ENCODE results near the gene TPCN2. TPM values are rescaled to one million over a fixed set of nuclear protein-coding genes. Genes with fewer than 3 reads are reported as not detected.

Gene TPCN2
- total RNA-seq, 1 donor from 2014 or later: 7.9 TPM

- intact Hi-C loops (cut with micrococcal nuclease): no loop called here
- no peak for DNase-seq
- ATAC-seq: no peak
Measured at GRCh38 chr11:69150175-69150574, 101.4 kb downstream of the TPCN2 start.

- DNase-seq: no peak
- intact Hi-C loops (cut with micrococcal nuclease): no loop called here
- peak; percentile 22 for ATAC-seq
Measured at GRCh38 chr11:69151836-69152235, 103.1 kb downstream of the TPCN2 start.

GRCh38 chr11:69152733-69153421 lies 104.1 kb downstream of the TPCN2 start:
- intact Hi-C loops (cut with micrococcal nuclease): no loop called here
- no peak for ATAC-seq
- DNase-seq: no peak

- no peak for DNase-seq
- intact Hi-C loops (cut with micrococcal nuclease): no loop called here
- no peak for ATAC-seq
Measured at GRCh38 chr11:69153661-69154060, 104.9 kb downstream of the TPCN2 start.

DNA sequence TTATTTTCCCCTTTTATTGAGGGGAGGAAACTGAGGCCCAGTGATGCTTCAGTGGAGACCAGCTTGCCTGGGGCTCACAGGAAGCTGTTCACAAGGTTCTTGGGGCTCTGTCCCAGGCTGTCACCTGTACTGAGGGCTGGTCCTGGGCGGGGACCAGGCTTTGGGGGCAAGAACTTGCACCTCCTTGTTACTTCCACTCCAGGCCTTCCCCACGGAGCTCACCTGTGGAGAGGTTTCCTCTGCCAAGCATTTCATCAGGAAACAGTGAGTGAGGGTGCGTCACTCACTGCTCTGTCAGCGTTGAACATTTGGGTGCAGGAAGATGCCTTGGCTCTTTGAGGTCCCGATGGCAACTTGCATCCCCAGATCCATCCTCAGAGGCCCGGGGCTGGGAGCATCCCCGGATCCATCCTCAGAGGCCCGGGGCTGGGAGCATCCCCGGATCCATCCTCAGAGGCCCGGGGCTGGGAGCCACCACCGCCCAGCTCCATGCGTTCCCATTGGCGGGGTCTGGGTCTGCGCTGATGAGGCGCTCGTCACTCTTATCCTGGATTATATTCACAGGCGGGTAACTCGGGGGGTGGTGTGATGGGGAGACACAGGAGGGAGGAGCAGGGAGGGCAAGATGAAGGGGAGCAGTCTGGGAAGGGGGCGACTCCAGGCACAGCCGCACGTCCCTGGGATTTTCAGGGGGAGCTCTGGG lies 105.6 kb downstream of the TPCN2 start:
- intact Hi-C loops (cut with micrococcal nuclease): no loop called here
- DNase-seq (no peak), ATAC-seq (no peak)

DNA sequence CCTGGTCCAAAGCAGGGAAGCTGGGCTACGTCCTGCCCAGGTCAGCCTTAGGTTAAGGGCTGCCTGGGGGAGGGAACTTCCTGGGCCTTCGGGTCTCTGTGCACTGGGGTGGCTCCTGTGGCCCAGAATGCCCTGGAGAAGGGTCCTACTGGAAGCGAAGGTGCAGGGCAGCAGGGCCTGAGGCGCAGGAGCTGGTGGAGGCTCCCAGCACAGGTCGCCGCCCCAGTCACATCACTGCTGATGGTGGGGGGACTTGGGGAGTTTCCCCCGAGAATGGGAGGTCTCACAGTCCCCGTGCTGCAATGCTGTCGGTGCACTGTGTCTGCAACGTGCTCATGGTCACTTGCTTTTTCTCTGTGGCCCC lies 106.2 kb downstream of the TPCN2 start:
- intact Hi-C loops (cut with micrococcal nuclease): no loop called here

GRCh38 chr11:69155302-69156234 lies 106.8 kb downstream of the TPCN2 start, which contains the start of gene SMIM38:
SMIM38 (plus strand) TSS chr11:69155935; CDS start chr11:69157847, 1,912 bp downstream.
- intact Hi-C loops (cut with micrococcal nuclease): no loop called here
- peak; percentile 51 for DNase-seq
- no peak for ATAC-seq

More for the DNA sequence above, 106.2 kb downstream of the TPCN2 start:
- no peak for ATAC-seq
- DNase-seq: no peak

GRCh38 chr11:69156235-69156639 lies 107.5 kb downstream of the TPCN2 start:
- DNase-seq (no peak), ATAC-seq (no peak)
- intact Hi-C loops (cut with micrococcal nuclease): no loop called here

DNA sequence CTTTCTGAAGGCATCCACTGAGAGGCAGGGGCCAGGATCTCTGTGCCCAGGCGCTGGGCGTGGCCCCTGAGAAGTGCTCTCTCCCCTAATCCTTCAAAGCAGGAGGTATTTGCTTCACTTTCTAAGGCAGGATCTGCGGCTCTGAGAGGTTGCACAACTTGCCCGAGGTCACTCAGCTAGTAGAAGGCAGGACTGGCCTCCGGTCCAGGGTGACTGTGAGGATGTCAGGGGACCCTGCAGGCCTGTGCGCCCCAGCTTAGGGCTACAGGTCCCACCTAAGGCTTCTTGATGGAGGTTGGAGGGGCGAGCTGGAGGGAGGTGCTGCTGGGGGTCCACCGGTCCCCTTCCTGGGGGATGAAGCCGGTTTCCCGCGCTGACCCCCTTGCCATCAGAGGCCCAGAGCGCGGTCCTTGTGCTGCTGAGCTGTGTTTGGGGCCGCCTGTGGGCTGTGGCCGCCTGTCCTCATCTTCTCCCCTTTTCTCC lies 108.0 kb downstream of the TPCN2 start:
- DNase-seq: peak; percentile 45
- peak; percentile 21 for ATAC-seq
- intact Hi-C loops (cut with micrococcal nuclease): no loop called here

- DNase-seq: peak; percentile 81
- peak; percentile 72 for ATAC-seq
- intact Hi-C loops (cut with micrococcal nuclease): no loop called here
Measured at GRCh38 chr11:69157156-69157821, 108.6 kb downstream of the TPCN2 start.

GRCh38 chr11:69157822-69158231 lies 109.1 kb downstream of the TPCN2 start:
- intact Hi-C loops (cut with micrococcal nuclease): no loop called here
- DNase-seq: peak; percentile 44
- no peak for ATAC-seq

DNA sequence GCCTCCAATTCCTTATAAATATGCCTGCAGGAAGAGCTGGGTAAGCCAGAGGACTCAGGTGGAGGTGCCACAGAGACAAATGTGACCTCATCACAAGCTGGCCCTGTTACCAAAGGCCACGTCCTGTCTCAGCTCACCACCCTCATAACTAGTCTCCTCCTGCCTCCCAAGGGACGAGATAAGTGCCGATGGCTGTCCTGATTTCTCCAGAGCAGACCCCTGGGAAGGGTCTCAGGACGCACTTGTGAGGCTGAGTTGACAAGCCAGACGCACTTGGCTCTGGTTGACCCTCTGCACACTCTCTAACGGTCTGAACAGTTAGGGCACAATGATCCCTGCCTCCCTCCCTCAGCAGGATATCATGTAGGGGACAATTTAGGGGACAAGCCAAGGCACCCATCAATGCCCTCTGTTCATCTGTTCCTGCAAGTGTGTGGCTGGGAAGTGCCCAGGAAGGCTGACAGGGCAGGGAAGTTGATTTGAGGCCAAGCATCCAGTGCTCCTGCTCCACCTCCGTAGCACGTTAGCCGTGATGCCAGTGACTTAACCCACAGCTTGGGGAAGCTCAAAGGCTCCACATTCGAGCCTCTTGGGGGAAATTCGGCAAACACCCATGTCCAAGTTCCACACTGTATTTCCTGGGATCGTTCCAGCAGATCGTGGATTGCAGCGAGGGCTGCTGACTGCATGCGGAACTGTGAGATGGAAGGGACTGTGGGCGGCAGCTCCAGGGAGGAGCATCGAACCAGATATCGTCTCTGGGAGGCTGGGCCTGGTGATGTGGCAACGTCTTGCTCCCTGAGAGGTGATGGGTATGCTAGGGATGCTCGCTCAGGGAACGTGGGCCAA lies 109.8 kb downstream of the TPCN2 start:
- ATAC-seq (no peak), DNase-seq (no peak)
- intact Hi-C loops (cut with micrococcal nuclease): no loop called here

DNA sequence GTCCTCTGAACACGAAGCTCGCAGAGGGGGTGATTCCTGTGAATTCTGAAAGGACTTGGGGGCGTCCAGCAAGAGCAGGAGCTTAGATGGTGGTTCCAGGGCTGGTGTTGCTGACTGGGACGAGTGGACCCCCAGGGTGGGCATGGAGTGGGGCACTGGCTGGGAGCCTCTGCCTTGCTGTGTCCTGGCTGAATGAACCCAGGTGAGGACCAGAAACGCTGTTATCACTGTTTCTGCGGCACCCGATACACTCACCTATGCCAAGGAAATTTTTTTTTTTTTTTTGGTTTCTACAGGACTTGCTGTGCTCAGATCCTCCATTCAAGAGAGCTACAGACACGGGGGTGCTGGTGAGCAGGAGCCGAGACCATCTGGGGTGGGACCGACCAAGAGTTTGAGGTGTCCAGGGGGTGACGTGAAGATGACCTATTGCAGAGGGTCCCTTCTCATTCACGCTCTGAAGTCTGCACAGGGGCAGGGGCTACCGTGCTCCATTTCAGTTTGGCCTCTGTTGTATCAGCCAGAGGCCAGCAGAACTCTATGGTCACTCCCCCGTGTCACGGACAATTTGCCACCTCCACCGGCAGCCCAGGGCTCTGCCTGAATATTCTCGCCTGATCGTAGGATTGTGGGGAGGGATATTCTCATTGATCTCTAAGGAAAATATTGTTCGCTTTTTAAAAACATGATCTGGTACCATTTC lies 110.6 kb downstream of the TPCN2 start:
- intact Hi-C loops (cut with micrococcal nuclease): no loop called here
- DNase-seq (no peak), ATAC-seq (no peak)

DNA sequence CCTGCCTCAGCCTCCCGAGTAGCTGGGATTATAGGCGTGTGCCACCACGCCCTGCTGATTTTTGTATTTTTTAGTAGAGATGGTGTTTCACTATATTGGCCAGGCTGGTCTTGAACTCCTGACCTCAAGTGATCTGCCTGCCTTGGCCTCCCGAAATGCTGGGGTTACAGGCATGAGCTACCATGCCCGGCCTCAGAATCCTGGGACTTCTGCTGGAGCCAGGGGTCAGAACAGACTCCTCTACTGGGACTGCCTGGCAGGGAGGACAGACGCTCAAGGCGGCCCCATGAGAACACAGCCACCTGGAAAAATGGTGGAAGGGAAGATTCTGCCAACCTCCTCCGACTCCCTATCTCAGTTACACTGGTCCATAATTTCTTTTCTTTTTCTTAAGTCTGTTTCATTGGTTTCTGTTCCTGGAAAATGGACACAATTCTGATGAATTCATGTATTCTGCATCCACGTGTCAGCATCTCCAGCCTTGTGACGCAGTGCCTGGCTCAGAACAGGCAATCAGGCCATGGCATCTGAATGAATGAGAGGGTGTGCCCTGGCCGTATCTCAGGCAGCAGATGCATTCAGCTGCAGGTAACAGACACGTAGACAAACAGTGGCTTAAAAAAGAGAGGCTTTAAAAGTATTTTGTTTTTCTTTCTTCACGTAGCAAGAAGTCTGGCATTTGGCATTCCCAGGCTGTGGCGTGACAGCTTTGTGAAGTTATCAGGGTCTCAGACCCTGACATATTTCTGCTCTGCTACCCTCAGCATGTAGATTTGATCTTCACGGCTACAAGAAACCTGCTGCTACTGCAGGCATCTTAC lies 111.8 kb downstream of the TPCN2 start:
- intact Hi-C loops (cut with micrococcal nuclease): no loop called here
- ATAC-seq (no peak), DNase-seq (no peak)

- ATAC-seq: peak; percentile 73
- intact Hi-C loops (cut with micrococcal nuclease): no loop called here
- no peak for DNase-seq
Measured at GRCh38 chr11:69161117-69161407, 112.3 kb downstream of the TPCN2 start.

GRCh38 chr11:69162505-69162904 lies 113.8 kb downstream of the TPCN2 start:
- intact Hi-C loops (cut with micrococcal nuclease): no loop called here

DNA sequence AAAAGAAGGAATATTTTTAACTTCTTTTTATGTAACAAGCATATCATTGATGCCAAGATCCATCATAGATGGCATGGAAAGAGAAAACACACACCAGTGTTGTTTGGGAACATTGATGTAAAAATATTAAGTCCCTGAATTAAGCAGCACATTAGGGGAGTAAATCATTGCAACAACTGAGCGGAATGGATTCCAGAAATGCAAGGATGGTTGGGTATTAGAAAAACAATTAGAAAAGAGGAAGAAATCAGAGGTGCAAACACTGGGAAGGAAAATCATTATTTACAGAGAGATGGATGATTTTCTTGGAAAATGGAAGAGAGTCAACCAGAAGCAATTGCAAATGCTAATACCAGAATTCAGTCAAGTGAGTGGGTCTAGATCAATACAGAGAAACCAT lies 115.1 kb downstream of the TPCN2 start:
- ATAC-seq: no peak
- intact Hi-C loops (cut with micrococcal nuclease): no loop called here
- DNase-seq: no peak

More at GRCh38 chr11:69162505-69162904, 113.8 kb downstream of the TPCN2 start:
- ATAC-seq (no peak), DNase-seq (no peak)
